Spleen (tissue), 11 donors: ENCODE measurements around the gene SMOC1. TPM values are rescaled to one million over a fixed set of nuclear protein-coding genes. Genes with fewer than 3 reads are reported as not detected.

Source experiments
- DNase-seq: peaks from one replicate; pipeline ENCODE4 v3.0.0-alpha.2; 2020
- H3K27ac ChIP-seq, 8 donors: fragments of 200-600 bp; sonication (generic) in 7 of 8; 1 replicate in 4 of 8; 2 replicates in 4 of 8; pipeline versions ENCODE4 v1.5.0 to v1.8.0; 2016 to 2021; ENCODE audit warnings: inconsistent platforms in 4 of 8, mild to moderate bottlenecking in 4 of 8, moderate library complexity in 1 of 8
- H3K27me3 ChIP-seq, 7 donors: fragments of 200-600 bp; sonication (generic) in 6 of 7; replicated peaks in 1 of 7; 1 replicate in 4 of 7; 2 replicates in 3 of 7; pipeline versions ENCODE4 v1.5.0 to v1.8.0; 2016 to 2021; ENCODE audit warnings: inconsistent platforms in 3 of 7, mild to moderate bottlenecking in 1 of 7
- H3K36me3 ChIP-seq, 6 donors: fragments of 200-600 bp; sonication (generic) in 5 of 6; 1 replicate in 4 of 6; 2 replicates in 2 of 6; pipeline versions ENCODE4 v1.5.0 to v1.8.0; 2016 to 2021; ENCODE audit warnings: inconsistent platforms in 2 of 6
- H3K4me1 ChIP-seq, 6 donors: fragments of 200-600 bp; sonication (generic) in 5 of 6; 1 replicate in 3 of 6; 2 replicates in 3 of 6; pipeline versions ENCODE4 v1.5.0 to v1.8.0; 2016 to 2021; ENCODE audit warnings: inconsistent platforms in 3 of 6
- H3K4me3 ChIP-seq, 8 donors: fragments of 200-600 bp; sonication (generic) in 7 of 8; 1 replicate in 4 of 8; 2 replicates in 4 of 8; pipeline versions ENCODE4 v1.5.0 to v1.8.0; 2016 to 2021; ENCODE audit warnings: inconsistent platforms in 4 of 8, mild to moderate bottlenecking in 4 of 8, moderate library complexity in 2 of 8
- H3K9me3 ChIP-seq, 8 donors: fragments of 200-600 bp; sonication (generic) in 7 of 8; 1 replicate in 4 of 8; 2 replicates in 4 of 8; pipeline versions ENCODE4 v1.5.0 to v1.8.0; 2016 to 2021; ENCODE audit warnings: inconsistent platforms in 4 of 8
- CTCF ChIP-seq, 11 experiments: fragments of 200-600 bp in 7 of 11; fragments of 450-650 bp in 4 of 11; sonication (generic) in 4 of 11; IDR thresholded peaks in 8 of 11; conservative IDR thresholded peaks in 3 of 11; 1 replicate in 7 of 11; 2 replicates in 4 of 11; pipeline versions ENCODE4 v1.4.0 to v1.8.0; 2016 to 2021; ENCODE audit warnings: antibody characterized with exemption in 11 of 11, inconsistent platforms in 4 of 11, mild to moderate bottlenecking in 1 of 11
- POLR2A ChIP-seq, 3 donors: fragments of 450-650 bp; IDR thresholded peaks; one replicate each; pipeline ENCODE4 v1.5.1; 2017; ENCODE audit warnings: antibody characterized with exemption in 3 of 3, mild to moderate bottlenecking in 1 of 3
- POLR2AphosphoS5 ChIP-seq, 3 donors: sonication (generic); formaldehyde crosslinking; IDR thresholded peaks; one replicate each; pipeline ENCODE4 v1.5.1; 2017; ENCODE audit warnings: antibody characterized with exemption in 3 of 3
- WGBS, 5 donors: extraction: QIAGEN DNeasy Blood & Tissue Kit in 3 of 5; methylation state at CpG; one replicate each; pipeline versions ENCODE4 v1.1.5 to v1.1.7; 2013 to 2018; 5-methylcytosine and 5-hydroxymethylcytosine counted together
- intact Hi-C: fragments of 100-400 bp; cut with DNase I; formaldehyde crosslinking; loops from one replicate; pipeline ENCODE4 v1.15.0; 2023; ENCODE audit warnings: low total_unique reads
- polyA plus RNA-seq, 3 donors: library from polyadenylated mRNA; stranded (reverse); fragments of 200-250 nt; gene quantifications; one replicate each; pipeline ENCODE4 v1.2.1, GENCODE V29; 2013
- total RNA-seq, 7 donors: library from RNA; depleted of rRNA in 3 of 7; stranded (reverse); fragments of >200 nt in 3 of 7; fragmentation: NEBNext Ultra II Directional in 4 of 7; extraction: Animal tissue kit (Norgen Biotek cat#: 25700) in 4 of 7; gene quantifications; one replicate each; pipeline versions ENCODE4 v1.1.0 to v1.2.1, GENCODE V29; 2016 to 2021
- donor health status: healthy with polysubstance abuse.
- donor health status: DM: no; HTN: no; CAD: no; lungs with moderate emphysema.
- donor health status: DM: no; HTN: no; CAD: no.
- donor health status: Bipolar disorder and iron deficiency.
- donor health status: healthy.
- donor health status: DM: no; HTN: no; CAD: no.
- donor health status: DM: yes; HTN: yes; CAD: no.

SMOC1 gene
- total and polyA plus RNA-seq, 10 donors, result 6.1 to 108 (median 29.6) TPM

- WGBS, 5 donors, result 82 to 93% (median 86%) methylated on average over 9 of the region's 9 CpGs
These were observed 8.8 kb downstream of the SMOC1 start for GRCh38 chr14:69887740-69888657.

GRCh38 chr14:69891422-69891821 is 12.2 kb downstream of the SMOC1 start:
- Histone ChIP-seq H3K27me3 (peaks cover 0 to 5% (median 0%) of the 10 kb centered on the region in 7 donors), H3K36me3 (no peaks in the 10 kb centered on the region), H3K4me1 (no peaks in the 10 kb centered on the region), H3K9me3 (peaks cover 0 to 15% (median 7%) of the 10 kb centered on the region in 8 donors), H3K27ac (no peak overlapping the region), H3K4me3 (no peak overlapping the region)
- TF ChIP-seq POLR2AphosphoS5 (IDR thresholded peaks at IDR 0.05) (no peak), CTCF (IDR thresholded peaks at IDR 0.05 in 8 of 11, conservative IDR thresholded peaks at IDR 0.05 in 3 of 11) (no peak), POLR2A (IDR thresholded peaks at IDR 0.05) (no peak)
- intact Hi-C loops, result no loop called here
- 69 to 80% (median 77%) methylated on average over 8 of the region's 8 CpGs for WGBS, 5 donors
- DNase-seq, result no peak

More at GRCh38 chr14:69887740-69888657, 8.8 kb downstream of the SMOC1 start:
- no peak overlapping the region for H3K4me3 ChIP-seq
- intact Hi-C loops, result no loop called here
- H3K9me3 ChIP-seq, result peaks cover 0 to 9% (median 3%) of the 10 kb centered on the region in 8 donors
- no peak for TF ChIP-seq POLR2A (IDR thresholded peaks at IDR 0.05)
- no peak for TF ChIP-seq POLR2AphosphoS5 (IDR thresholded peaks at IDR 0.05)
- no peak for TF ChIP-seq CTCF (IDR thresholded peaks at IDR 0.05 in 8 of 11, conservative IDR thresholded peaks at IDR 0.05 in 3 of 11)
- DNase-seq, result no peak
- no peaks in the 10 kb centered on the region for H3K4me1 ChIP-seq
- H3K27ac ChIP-seq, result no peak overlapping the region
- peaks cover 0 to 12% (median 0%) of the 10 kb centered on the region in 7 donors for H3K27me3 ChIP-seq
- no peaks in the 10 kb centered on the region for H3K36me3 ChIP-seq

GRCh38 chr14:69895109-69895508 is 15.9 kb downstream of the SMOC1 start:
- 63 to 72% (median 70%) methylated on average over 5 of the region's 5 CpGs for WGBS, 5 donors
- no peak overlapping the region for H3K27ac ChIP-seq
- H3K9me3 ChIP-seq, result peaks cover 3 to 36% (median 26%) of the 10 kb centered on the region in 8 donors
- H3K27me3 ChIP-seq, result peaks cover 0 to 5% (median 0%) of the 10 kb centered on the region in 7 donors
- TF ChIP-seq CTCF (IDR thresholded peaks at IDR 0.05 in 8 of 11, conservative IDR thresholded peaks at IDR 0.05 in 3 of 11), result no peak
- no peak for TF ChIP-seq POLR2AphosphoS5 (IDR thresholded peaks at IDR 0.05)
- TF ChIP-seq POLR2A (IDR thresholded peaks at IDR 0.05), result no peak
- no peaks in the 10 kb centered on the region for H3K4me1 ChIP-seq
- intact Hi-C loops, result no loop called here
- H3K4me3 ChIP-seq, result no peak overlapping the region
- no peak for DNase-seq
- no peaks in the 10 kb centered on the region for H3K36me3 ChIP-seq

GRCh38 chr14:69896080-69896479 is 16.9 kb downstream of the SMOC1 start:
- TF ChIP-seq POLR2AphosphoS5 (IDR thresholded peaks at IDR 0.05) (no peak), CTCF (IDR thresholded peaks at IDR 0.05 in 8 of 11, conservative IDR thresholded peaks at IDR 0.05 in 3 of 11) (no peak), POLR2A (IDR thresholded peaks at IDR 0.05) (no peak)
- H3K27ac ChIP-seq, result no peak overlapping the region
- H3K27me3 ChIP-seq, result peaks cover 0 to 5% (median 0%) of the 10 kb centered on the region in 7 donors
- DNase-seq, result no peak
- 89 to 96% (median 93%) methylated on average over 2 of the region's 2 CpGs for WGBS, 5 donors
- H3K4me3 ChIP-seq, result no peak overlapping the region
- no peaks in the 10 kb centered on the region for H3K4me1 ChIP-seq
- peaks cover 3 to 36% (median 26%) of the 10 kb centered on the region in 8 donors for H3K9me3 ChIP-seq
- intact Hi-C loops, result no loop called here
- H3K36me3 ChIP-seq, result no peaks in the 10 kb centered on the region
